Fibroblast of skin of back (primary cell): Measurements from ENCODE around the gene MMUT.
"Not testable (repeated sequence)": the region's sequence is repeated elsewhere in the genome, so short reads cannot be mapped to it uniquely, and the experiment has no call there.

Experiments
- DNase-seq: peaks from one replicate; pipeline ENCODE4 v3.0.0-alpha.2; 2013

Gene MMUT

GRCh38 chr6:49416195-49416594 lies 46.9 kb downstream of the MMUT start:
- DNase-seq, result peak; percentile 9

- DNase-seq, result no peak
Measured at GRCh38 chr6:49415358-49415757, 47.7 kb downstream of the MMUT start.

GRCh38 chr6:49410564-49410963 lies 52.5 kb downstream of the MMUT start:
- no peak for DNase-seq

GRCh38 chr6:49409951-49410542 lies 53.0 kb downstream of the MMUT start:
- peak; percentile 60 for DNase-seq

- no peak for DNase-seq
Measured at GRCh38 chr6:49406250-49406970, 56.6 kb downstream of the MMUT start.

GRCh38 chr6:49401063-49401462 lies 62.0 kb downstream of the MMUT start:
- DNase-seq, result no peak

- DNase-seq, result not testable (repeated sequence)
Measured at GRCh38 chr6:49386667-49387508, 76.2 kb downstream of the MMUT start.

GRCh38 chr6:49384904-49385303 lies 78.1 kb downstream of the MMUT start:
- no peak for DNase-seq
